Coronary artery (tissue), 2 donors: ENCODE results near the gene MIOX.

Source experiments
- DNase-seq: peaks from one replicate; pipeline ENCODE4 v3.0.0-alpha.2; 2017; ENCODE audit warnings: low spot score
- H3K27ac ChIP-seq, 2 donors: fragments of 200-600 bp; sonication (generic); one replicate each; pipeline ENCODE4 v1.5.1; 2016 to 2019
- H3K4me3 ChIP-seq: fragments of 200-600 bp; sonication (generic); 2 replicates; pipeline ENCODE4 v1.5.1; 2016; ENCODE audit warnings: mild to moderate bottlenecking, moderate library complexity
- CTCF ChIP-seq: fragments of 200-600 bp; sonication (generic); IDR thresholded peaks from one replicate; pipeline ENCODE4 v1.5.1; 2019; ENCODE audit warnings: antibody characterized with exemption

Gene MIOX

GRCh38 chr22:50487290-50488005 is 789 bp downstream of the MIOX start:
- DNase-seq, result no peak
- TF ChIP-seq CTCF, result no peak
- no peak overlapping the region for H3K27ac ChIP-seq

GRCh38 chr22:50488006-50488677 is 1.5 kb downstream of the MIOX start:
- TF ChIP-seq CTCF, result no peak
- no peak for DNase-seq
- Histone ChIP-seq H3K27ac (no peak overlapping the region), H3K4me3 (no peak overlapping the region)

More at GRCh38 chr22:50487290-50488005, 789 bp downstream of the MIOX start:
- no peak overlapping the region for H3K4me3 ChIP-seq

GRCh38 chr22:50488886-50489285 is 2.2 kb downstream of the MIOX start:
- TF ChIP-seq CTCF, result no peak
- H3K27ac ChIP-seq, result no peak overlapping the region
- H3K4me3 ChIP-seq, result no peak overlapping the region
- no peak for DNase-seq

GRCh38 chr22:50489363-50490243 is 2.9 kb downstream of the MIOX start:
- no peak for DNase-seq
- no peak overlapping the region for H3K4me3 ChIP-seq
- no peak for TF ChIP-seq CTCF
- no peak overlapping the region for H3K27ac ChIP-seq

GRCh38 chr22:50490531-50491308 is 4.1 kb downstream of the MIOX start:
- Histone ChIP-seq H3K27ac (no peak overlapping the region), H3K4me3 (no peak overlapping the region)
- TF ChIP-seq CTCF, result no peak
- no peak for DNase-seq

GRCh38 chr22:50497093-50497492 is 10.4 kb downstream of the MIOX start:
- TF ChIP-seq CTCF, result no peak
- H3K27ac ChIP-seq, result no peak overlapping the region
- no peak overlapping the region for H3K4me3 ChIP-seq
- no peak for DNase-seq
